ENCODE results near the gene ZFAND3. TPM values are rescaled to one million over a fixed set of nuclear protein-coding genes. Genes with fewer than 3 reads are reported as not detected.

The ZFAND3 gene
- polyA plus RNA-seq, 1 experiment = 15.5 TPM

GRCh38 chr6:38194282-38194572, 374.7 kb downstream of the ZFAND3 start:
- no peaks in the 10 kb centered on the region for H3K9me3 ChIP-seq (ENCODE audit: control insufficient read depth, insufficient read depth, low read length)
- no peak overlapping the region for H3K4me3 ChIP-seq (ENCODE audit: low read depth, low read length)
- ChIA-PET POLR2A (interaction anchor here (0.9 kb wide), 1 partner anchor 375 kb away, joined by 3 read pairs; no protein-coding TSS in a partner anchor), CTCF (interaction anchor here (0.8 kb wide), 1 partner anchor 300 kb away, joined by 4 read pairs; no protein-coding TSS in a partner anchor)
- TF ChIP-seq CTCF (IDR thresholded peaks at IDR 0.05; ENCODE audit: low read depth, low read length) = no peak
- no peak overlapping the region for H3K27ac ChIP-seq (ENCODE audit: low read depth, low read length)
- no peaks in the 10 kb centered on the region for H3K27me3 ChIP-seq (ENCODE audit: control insufficient read depth, insufficient read depth, low read length)
- no peak for DNase-seq (ENCODE audit: low read depth, low spot score)

GRCh38 chr6:38194589-38194988, 375.1 kb downstream of the ZFAND3 start:
- TF ChIP-seq CTCF (IDR thresholded peaks at IDR 0.05; ENCODE audit: low read depth, low read length) = no peak
- DNase-seq (ENCODE audit: low read depth, low spot score) = no peak
- H3K27me3 ChIP-seq (ENCODE audit: control insufficient read depth, insufficient read depth, low read length) = no peaks in the 10 kb centered on the region
- no peak overlapping the region for H3K4me3 ChIP-seq (ENCODE audit: low read depth, low read length)
- CTCF ChIA-PET = interaction anchor here (0.8 kb wide), 1 partner anchor 299 kb away, joined by 4 read pairs; no protein-coding TSS in a partner anchor
- H3K27ac ChIP-seq (ENCODE audit: low read depth, low read length) = no peak overlapping the region
- POLR2A ChIA-PET = interaction anchor here (0.9 kb wide), 1 partner anchor 376 kb away, joined by 3 read pairs; no protein-coding TSS in a partner anchor
- no peaks in the 10 kb centered on the region for H3K9me3 ChIP-seq (ENCODE audit: control insufficient read depth, insufficient read depth, low read length)

- CTCF ChIA-PET = interaction anchor here (1.9 kb wide), 1 partner anchor 299 kb away, joined by 9 read pairs; no protein-coding TSS in a partner anchor
- no peak for DNase-seq (ENCODE audit: low read depth, low spot score)
- POLR2A ChIA-PET = no interaction called here
- Histone ChIP-seq H3K27me3 (ENCODE audit: control insufficient read depth, insufficient read depth, low read length) (no peaks in the 10 kb centered on the region), H3K9me3 (ENCODE audit: control insufficient read depth, insufficient read depth, low read length) (no peaks in the 10 kb centered on the region), H3K4me3 (ENCODE audit: low read depth, low read length) (no peak overlapping the region), H3K27ac (ENCODE audit: low read depth, low read length) (no peak overlapping the region)
- TF ChIP-seq CTCF (IDR thresholded peaks at IDR 0.05; ENCODE audit: low read depth, low read length) = no peak
These were observed 375.6 kb downstream of the ZFAND3 start for GRCh38 chr6:38195113-38195635.

- POLR2A ChIA-PET = no interaction called here
- Histone ChIP-seq H3K27ac (ENCODE audit: low read depth, low read length) (no peak overlapping the region), H3K4me3 (ENCODE audit: low read depth, low read length) (no peak overlapping the region), H3K9me3 (ENCODE audit: control insufficient read depth, insufficient read depth, low read length) (no peaks in the 10 kb centered on the region), H3K27me3 (ENCODE audit: control insufficient read depth, insufficient read depth, low read length) (no peaks in the 10 kb centered on the region)
- no peak for TF ChIP-seq CTCF (IDR thresholded peaks at IDR 0.05; ENCODE audit: low read depth, low read length)
- CTCF ChIA-PET = no interaction called here
- DNase-seq (ENCODE audit: low read depth, low spot score) = no peak
These were observed 378.7 kb downstream of the ZFAND3 start for GRCh38 chr6:38198219-38198618.

Small RNA genes within 50 kb of the gene (small RNA-seq; reads per million reads assigned to genes)
- not detected for gene RN7SL285P (ENCODE audit: insufficient read length, low read depth)
- gene RNU1-87P (ENCODE audit: insufficient read length, low read depth) = not detected

Other genes with a start within 250 kb of the ZFAND3 start
- 2.1 and 2.2 TPM in 2 replicates for gene MDGA1, start 121.8 kb upstream of the ZFAND3 start, polyA plus RNA-seq (2011; rRNA removed)

Measured in AG04450 (cell line).